KOPT-K1 (cell line): Measurements from ENCODE around the gene TMEM45B.
"Not testable (repeated sequence)": the region's sequence is repeated elsewhere in the genome, so short reads cannot be mapped to it uniquely, and the experiment has no call there.

Experiments used
- H3K27ac ChIP-seq: fragments of 200-600 bp; sonication (generic); 2 replicates; pipeline ENCODE4 v1.5.1; 2016; ENCODE audit warnings: antibody characterized with exemption, mild to moderate bottlenecking, low read depth, low read length; ENCODE audit not compliant: poor library complexity, severe bottlenecking
- H3K36me3 ChIP-seq: fragments of 200-600 bp; sonication (generic); 2 replicates; pipeline ENCODE4 v1.5.1; 2017; ENCODE audit warnings: antibody characterized with exemption, mild to moderate bottlenecking, low read length, moderate library complexity; ENCODE audit not compliant: insufficient read depth
- H3K9me3 ChIP-seq: fragments of 200-600 bp; sonication (generic); 2 replicates; pipeline ENCODE4 v1.5.1; 2017; ENCODE audit warnings: antibody characterized with exemption, low read length, mild to moderate bottlenecking; ENCODE audit not compliant: insufficient read depth, poor library complexity, severe bottlenecking

Gene TMEM45B

GRCh38 chr11:129854232-129854805 is 38.7 kb downstream of the TMEM45B start:
- H3K27ac ChIP-seq: no peak overlapping the region
- peaks cover 18% of the 10 kb centered on the region for H3K36me3 ChIP-seq
- H3K9me3 ChIP-seq: no peaks in the 10 kb centered on the region

GRCh38 chr11:129855086-129855485 is 39.4 kb downstream of the TMEM45B start:
- Histone ChIP-seq H3K9me3 (no peaks in the 10 kb centered on the region), H3K27ac (no peak overlapping the region), H3K36me3 (peaks cover 25% of the 10 kb centered on the region)

GRCh38 chr11:129856036-129856435 is 40.4 kb downstream of the TMEM45B start:
- no peak overlapping the region for H3K27ac ChIP-seq
- H3K36me3 ChIP-seq: peaks cover 34% of the 10 kb centered on the region
- no peaks in the 10 kb centered on the region for H3K9me3 ChIP-seq

GRCh38 chr11:129861702-129862522 is 46.3 kb downstream of the TMEM45B start:
- H3K36me3 ChIP-seq: peaks cover 91% of the 10 kb centered on the region
- H3K27ac ChIP-seq: no peak overlapping the region
- no peaks in the 10 kb centered on the region for H3K9me3 ChIP-seq

GRCh38 chr11:129864811-129865210 is 49.2 kb downstream of the TMEM45B start:
- H3K9me3 ChIP-seq: no peaks in the 10 kb centered on the region
- peaks cover 98% of the 10 kb centered on the region for H3K36me3 ChIP-seq
- H3K27ac ChIP-seq: no peak overlapping the region

GRCh38 chr11:129865701-129866100 is 50.1 kb downstream of the TMEM45B start:
- Histone ChIP-seq H3K9me3 (no peaks in the 10 kb centered on the region), H3K27ac (no peak overlapping the region), H3K36me3 (peaks cover 98% of the 10 kb centered on the region)

- no peaks in the 10 kb centered on the region for H3K9me3 ChIP-seq
- no peak overlapping the region for H3K27ac ChIP-seq
- H3K36me3 ChIP-seq: peaks cover 98% of the 10 kb centered on the region
Measured at GRCh38 chr11:129866311-129866710, 50.7 kb downstream of the TMEM45B start.

GRCh38 chr11:129868626-129869025 is 53.0 kb downstream of the TMEM45B start:
- not testable (repeated sequence) for H3K27ac ChIP-seq, H3K9me3 ChIP-seq
- H3K36me3 ChIP-seq: peaks cover 100% of the 10 kb centered on the region

GRCh38 chr11:129871914-129872313 is 56.3 kb downstream of the TMEM45B start:
- peaks cover 100% of the 10 kb centered on the region for H3K36me3 ChIP-seq
- no peak overlapping the region for H3K27ac ChIP-seq
- H3K9me3 ChIP-seq: no peaks in the 10 kb centered on the region

GRCh38 chr11:129880311-129880710 is 64.7 kb downstream of the TMEM45B start:
- H3K27ac ChIP-seq: no peak overlapping the region
- no peaks in the 10 kb centered on the region for H3K9me3 ChIP-seq
- H3K36me3 ChIP-seq: peaks cover 100% of the 10 kb centered on the region

- Histone ChIP-seq H3K27ac (no peak overlapping the region), H3K9me3 (no peaks in the 10 kb centered on the region), H3K36me3 (peaks cover 100% of the 10 kb centered on the region)
Measured at GRCh38 chr11:129881570-129882170, 66.0 kb downstream of the TMEM45B start.

GRCh38 chr11:129884581-129884980 is 68.9 kb downstream of the TMEM45B start:
- H3K36me3 ChIP-seq: peaks cover 91% of the 10 kb centered on the region
- H3K27ac ChIP-seq: no peak overlapping the region
- H3K9me3 ChIP-seq: no peaks in the 10 kb centered on the region

GRCh38 chr11:129885381-129885780 is 69.7 kb downstream of the TMEM45B start:
- Histone ChIP-seq H3K9me3 (no peaks in the 10 kb centered on the region), H3K36me3 (peaks cover 91% of the 10 kb centered on the region), H3K27ac (no peak overlapping the region)

- H3K9me3 ChIP-seq: no peaks in the 10 kb centered on the region
- peaks cover 91% of the 10 kb centered on the region for H3K36me3 ChIP-seq
- no peak overlapping the region for H3K27ac ChIP-seq
Measured at GRCh38 chr11:129888451-129888850, 72.8 kb downstream of the TMEM45B start.

GRCh38 chr11:129894278-129895125 is 78.9 kb downstream of the TMEM45B start:
- Histone ChIP-seq H3K9me3 (no peaks in the 10 kb centered on the region), H3K36me3 (peaks cover 42% of the 10 kb centered on the region), H3K27ac (peak overlapping the region; percentile 71)
